Activated CD4-positive, alpha-beta T cell treated with anti-CD3 and anti-CD28 coated beads, Interleukin-2, amount 50 U/mL, for 4 hours (primary cell): ENCODE data around the gene KCNAB3.

ENCODE experiments used
- DNase-seq, 2 experiments: peaks; one replicate each; pipeline ENCODE4 v3.0.0-alpha.2; 2020

KCNAB3 gene

DNA sequence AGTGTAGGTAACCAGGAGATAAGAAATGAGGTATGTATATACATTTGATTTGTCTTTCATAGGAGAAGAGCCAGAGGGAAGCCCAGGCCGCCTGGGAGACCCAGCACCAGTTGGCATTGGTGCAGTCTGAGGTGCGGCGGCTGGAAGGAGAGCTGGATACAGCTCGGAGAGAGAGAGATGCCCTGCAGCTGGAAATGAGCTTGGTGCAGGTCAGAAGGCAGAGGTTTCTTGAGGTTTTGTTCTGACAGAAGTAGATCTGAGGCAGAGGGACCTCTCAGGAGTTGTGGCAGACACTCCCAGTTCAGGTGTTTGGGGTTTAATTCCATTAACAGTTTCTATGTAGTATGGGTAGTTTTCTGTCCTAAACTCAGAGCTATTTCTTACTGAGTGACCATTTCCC lies 10.4 kb upstream of the KCNAB3 start:
- no peak for DNase-seq

DNA sequence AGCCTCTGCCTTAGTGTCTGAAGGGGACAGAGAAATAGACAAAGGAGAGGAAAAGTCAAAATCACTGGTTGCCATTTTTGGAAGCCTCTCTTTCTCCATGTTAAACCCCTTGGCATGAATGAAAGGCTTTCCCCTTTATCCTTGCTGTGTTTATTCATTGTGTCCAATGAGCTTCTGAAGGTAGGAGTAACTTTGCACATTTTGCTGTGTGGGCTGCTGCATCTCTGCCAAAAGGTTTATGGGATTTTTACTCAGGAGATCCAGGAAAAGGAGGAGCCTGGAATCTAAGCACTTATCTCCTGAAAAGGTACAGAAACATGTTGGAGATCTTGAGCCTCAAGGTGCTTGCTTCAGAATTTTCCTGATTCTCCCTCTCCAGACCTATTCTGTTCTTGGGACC lies 6.2 kb upstream of the KCNAB3 start:
- no peak for DNase-seq

DNA sequence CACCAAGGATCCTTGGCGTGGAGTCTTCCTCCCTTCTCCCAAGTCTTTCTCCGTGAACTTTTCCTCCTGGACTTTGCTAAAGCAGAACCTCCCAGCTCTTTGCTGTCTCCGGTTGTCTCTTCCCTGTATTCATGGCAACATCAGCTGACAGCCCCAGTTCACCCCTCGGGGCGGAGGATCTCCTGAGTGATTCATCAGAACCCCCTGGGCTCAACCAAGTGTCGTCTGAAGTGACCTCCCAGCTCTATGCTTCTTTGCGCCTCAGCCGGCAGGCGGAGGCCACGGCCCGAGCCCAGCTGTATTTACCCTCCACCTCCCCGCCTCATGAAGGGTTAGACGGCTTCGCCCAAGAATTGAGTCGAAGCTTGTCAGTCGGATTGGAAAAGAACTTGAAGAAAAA lies 3.3 kb upstream of the KCNAB3 start:
- peak in 1 of 2 experiments; percentile 7 for DNase-seq

DNA sequence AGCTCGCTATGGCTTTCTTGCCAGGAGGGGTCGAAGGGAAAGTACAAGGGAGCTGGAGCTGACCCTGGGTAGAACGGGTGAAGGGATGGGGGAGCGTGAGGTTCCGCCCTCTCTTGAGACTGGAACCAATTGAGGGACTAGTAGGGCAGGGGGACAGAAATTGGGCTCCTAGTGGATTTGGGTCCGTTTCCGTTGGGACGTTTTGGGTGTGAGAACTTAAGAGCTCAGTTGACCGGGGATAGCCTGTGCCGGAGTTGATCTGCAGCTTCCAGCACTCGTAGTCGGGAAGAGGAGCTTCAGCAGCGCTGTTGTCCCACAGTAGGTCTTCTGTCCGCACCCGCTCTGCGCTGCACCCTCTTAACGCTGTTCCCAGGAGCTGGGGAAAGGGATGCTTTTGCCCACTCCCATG lies 2.8 kb upstream of the KCNAB3 start:
- DNase-seq, result peak in 1 of 2 experiments; percentile 7

DNA sequence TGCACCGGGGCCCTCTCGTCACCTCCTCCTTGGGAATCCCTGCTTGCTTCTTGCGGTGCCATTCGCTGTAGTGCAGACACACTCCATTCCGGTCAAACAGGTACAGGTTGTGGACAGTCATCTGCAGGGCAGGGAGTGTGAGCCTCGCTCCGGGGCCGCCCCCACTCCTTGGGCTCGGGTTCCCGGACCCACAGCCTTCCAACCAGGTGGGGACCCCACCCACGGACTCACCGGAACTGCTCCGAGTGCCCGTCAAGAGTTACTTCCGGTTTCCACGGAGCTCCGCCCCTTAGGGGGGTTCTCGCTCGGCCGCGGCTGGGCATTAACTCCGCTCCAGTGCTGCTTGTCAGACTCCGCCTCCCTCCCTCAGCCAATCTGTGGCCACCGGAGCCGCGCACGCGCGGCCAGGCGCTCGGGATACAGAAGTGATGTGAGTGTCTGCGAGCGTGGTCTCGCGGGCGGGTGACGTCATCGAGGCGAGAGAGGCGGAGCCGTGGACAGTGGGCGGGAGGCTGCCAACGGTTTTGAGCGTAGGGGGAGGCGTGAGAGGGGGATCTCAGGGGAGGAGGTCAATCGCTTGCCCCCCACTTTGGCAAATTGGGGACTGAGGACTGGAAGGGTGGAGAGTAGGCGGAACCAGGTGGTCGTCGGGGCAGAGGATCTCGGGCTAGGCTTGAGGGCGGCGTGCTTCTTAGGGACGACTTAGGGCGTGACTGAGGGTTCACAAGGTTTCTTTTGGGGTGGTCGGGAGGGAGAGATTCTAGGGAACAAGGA lies 2.2 kb upstream of the KCNAB3 start, which contains the start of the genes CNTROB and TRAPPC1:
TSS of gene CNTROB (plus strand) at position 498 of the 774 bp plus-strand sequence. CDS start 874 bp downstream, outside the sequence.
TSS of gene TRAPPC1 (minus strand) at position 238 of the 774 bp plus-strand sequence. CDS start at position 121, 117 bp downstream.
- peak; percentile 99 for DNase-seq

DNA sequence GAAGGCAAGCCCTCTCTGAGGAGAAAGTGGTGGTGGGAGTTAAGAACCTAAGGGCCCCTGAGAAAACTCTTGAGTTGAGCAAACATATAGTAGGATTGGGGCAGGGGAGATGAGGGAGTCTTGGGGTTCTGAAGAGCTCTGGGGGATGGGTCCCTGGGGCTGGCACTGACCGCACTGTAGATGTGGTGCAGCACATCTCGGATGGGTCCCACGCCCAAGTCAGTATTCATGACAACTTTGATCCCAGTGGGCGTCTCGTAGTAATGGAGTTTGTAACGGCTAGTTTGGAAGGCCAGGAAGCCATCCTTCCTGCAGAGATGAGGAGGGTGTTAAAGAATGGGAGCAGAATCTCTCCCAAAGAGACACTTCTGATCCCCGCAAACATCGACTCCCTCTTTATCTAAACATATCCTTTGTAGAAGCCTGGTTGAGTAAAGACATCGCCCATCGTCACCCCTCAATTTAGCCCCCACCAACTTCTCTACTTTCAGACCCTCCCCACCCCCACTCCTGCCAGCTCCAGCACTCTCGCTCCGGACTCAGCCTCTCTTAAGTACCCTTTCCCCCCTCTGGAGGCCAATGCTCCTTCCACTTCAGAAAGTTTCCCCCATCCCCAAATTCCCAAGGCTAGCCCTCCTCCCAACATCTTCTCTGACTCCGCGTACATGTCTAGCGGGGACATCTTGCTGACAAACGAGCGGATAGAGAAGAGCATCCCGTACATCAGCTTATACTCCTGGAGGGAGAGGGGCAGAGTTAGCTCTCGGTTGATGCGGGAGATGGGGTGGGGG lies 1.4 kb upstream of the KCNAB3 start:
- no peak for DNase-seq

DNA sequence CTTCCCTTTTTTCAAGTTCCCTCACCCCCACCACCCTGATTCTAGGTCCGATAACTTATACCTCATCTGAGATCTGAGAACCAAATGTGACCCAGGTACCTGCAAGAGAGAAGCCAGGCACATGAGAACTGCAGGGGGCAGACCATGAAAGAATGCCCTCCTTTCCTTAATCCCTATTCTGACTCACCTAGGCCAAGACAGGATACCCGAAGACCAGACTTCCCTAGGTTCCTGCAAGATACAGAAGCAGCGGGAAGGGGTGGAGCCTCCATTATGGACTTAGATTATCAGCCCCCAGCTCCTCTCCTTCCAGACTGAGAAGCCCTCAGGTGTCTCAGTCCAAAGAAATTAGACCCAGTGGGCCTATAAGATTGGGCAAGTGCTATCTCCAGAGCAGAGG lies 2.1 kb downstream of the KCNAB3 start:
- DNase-seq, result no peak

DNA sequence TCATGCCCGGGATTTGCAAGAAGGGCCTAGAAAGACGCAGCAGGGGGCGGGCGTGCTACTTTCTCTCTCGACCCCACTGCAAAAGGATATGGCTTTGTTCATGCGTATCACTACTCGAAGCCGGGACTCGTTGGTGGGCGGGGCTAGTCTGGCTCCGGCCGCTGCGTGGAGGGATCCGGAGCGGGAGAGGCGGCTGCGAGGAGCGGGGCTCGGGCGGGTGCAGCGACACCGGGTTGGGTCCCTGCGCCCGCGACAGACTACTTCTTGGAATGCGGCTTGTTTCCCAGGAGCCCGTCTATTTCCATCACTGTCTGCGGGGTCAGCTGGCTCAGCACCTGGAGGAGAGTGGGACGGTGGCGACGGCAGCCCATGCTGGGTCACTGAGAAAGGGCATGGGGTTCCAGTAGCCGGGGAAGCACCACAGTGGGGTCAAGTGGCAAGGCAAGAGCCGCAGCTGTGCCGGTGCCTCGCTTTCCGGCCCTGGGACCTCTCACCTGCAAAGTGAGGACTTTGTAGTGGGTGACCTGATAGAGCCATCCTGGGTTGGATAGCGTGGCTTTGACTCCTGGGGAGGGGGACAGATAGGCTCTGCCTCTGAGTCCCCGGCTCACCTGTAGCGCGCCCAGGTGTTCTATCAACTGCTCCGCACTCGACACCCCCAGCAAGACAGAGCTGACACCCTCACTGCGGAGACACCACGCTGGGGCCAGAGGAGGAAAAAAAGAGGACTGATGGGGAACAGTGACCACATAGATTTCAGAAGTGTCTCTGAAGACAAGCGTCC lies 6.6 kb downstream of the KCNAB3 start:
- peak; percentile 80 to 82 for DNase-seq

DNA sequence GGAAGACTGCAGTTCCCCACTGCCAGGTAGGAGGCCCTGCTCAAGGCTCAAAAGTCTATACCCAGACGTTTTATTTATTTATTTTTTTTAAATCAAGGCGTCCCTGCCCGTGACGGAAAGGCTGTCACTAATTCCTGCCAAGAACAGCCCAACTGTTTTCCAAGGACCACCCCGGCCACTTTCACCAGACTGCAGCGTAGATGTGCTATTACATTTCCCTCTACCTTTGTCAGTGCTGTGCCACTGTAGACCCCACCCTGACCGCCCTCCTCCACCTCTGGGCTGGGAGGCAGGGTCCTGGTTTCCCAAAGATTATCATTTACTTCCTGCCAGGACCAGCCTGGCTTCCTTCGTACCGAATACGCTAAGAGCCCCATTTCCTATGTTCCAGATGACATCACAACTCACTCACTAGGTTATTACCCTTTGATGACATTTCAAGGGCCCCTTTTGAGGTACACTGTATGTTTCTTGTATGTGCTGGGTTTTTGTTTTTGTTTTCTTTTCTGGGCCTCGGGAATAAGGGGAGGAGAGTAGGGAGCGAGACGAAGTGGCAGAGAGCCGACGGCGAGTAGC lies 7.3 kb downstream of the KCNAB3 start:
- no peak for DNase-seq

DNA sequence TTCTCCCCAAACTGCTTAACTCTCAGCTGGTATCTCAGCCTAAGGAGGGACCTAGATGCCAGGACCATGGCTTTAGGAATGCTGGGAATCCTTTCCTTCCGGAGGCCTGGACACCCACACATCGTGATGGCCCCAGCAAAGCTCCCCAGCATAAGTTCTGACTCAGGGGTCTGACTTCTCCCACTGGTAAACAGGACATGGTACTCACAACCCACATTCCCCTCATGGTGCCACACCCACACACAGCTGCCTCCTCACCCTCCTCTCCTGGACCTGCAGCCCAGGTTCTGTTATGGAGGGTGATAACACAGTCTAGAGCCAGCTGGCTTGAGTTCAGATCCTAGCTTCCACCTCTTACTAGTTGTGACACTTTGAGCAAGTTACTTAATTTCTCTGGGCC lies 12.8 kb downstream of the KCNAB3 start:
- DNase-seq, result no peak

DNA sequence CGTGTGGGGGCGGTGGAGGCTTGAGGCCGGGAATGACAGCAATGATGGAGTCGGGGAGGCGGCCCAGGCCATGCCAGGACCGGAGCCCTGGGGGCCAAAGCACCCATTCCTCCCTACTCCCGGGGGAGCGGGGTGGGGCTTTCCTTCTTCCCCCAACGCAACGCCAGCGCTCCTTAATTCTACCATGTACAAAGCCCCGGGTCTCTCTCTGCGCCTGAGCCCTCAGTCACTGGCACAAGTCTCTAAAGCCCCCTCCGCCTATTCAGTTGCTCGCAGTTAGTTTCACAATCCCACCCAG lies 13.3 kb downstream of the KCNAB3 start:
- DNase-seq, result no peak

DNA sequence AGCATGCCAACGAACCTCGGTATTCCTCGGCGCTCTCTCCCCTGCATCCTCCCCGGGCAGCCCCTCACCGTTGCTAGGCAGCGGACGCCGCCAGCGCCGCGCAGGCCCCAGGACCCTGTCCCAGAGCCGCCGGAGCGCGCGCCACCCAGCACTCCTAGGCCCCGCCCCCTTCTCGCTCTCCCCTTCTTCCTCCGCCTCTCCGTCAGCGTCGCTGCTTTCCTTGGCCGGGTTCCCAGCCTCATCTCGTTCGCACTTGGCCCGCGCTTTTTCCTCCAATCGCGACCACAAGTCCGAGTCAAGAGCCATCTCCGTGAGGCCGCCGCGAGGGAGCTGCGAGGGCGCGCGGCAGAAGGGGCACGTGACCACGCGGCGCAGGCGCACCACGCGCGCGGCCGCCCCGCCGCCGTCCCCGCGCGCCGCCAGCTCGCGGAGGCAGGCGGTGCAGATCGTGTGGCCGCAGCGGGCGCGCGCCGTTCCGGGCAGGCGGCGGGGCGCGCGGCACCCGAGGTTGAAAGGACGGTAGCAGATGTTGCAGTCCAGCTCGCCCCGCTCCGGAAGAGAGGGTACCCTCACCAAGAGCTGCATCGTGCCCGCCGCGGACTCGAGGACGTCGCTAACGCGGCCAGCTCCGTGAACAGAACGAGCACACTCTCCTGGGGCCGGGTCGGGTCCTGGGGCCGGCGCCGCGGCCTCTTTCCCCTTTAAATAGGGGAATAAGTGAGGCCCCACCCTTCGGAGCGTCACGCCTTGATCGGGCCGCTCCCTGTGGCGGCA lies 13.9 kb downstream of the KCNAB3 start, which contains the start of gene RNF227:
TSS of gene RNF227 (minus strand) at position 679 of the 774 bp plus-strand sequence. CDS start at position 585, 94 bp downstream.
- DNase-seq, result peak; percentile 72

DNA sequence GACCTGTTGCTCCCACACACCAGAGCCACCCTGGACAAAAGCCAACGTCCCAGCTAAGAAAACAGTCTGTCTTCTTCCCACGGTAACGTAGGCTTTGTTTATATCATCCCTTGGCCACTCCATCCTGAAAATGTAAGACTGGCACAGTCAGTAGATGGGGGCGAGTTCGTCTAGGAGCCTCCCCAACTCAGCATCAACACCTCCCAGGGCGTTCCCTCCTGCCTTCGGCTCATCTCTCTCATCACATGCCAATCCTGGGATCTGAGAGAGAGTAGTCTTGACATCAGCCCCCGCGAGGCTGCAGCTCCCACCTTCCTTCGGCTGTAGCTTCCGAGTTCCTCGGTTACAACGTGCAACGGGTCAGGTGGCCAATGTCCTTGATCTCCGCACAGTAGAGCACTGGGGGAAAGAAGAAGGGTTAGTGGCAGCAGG lies 14.5 kb downstream of the KCNAB3 start:
- no peak for DNase-seq

DNA sequence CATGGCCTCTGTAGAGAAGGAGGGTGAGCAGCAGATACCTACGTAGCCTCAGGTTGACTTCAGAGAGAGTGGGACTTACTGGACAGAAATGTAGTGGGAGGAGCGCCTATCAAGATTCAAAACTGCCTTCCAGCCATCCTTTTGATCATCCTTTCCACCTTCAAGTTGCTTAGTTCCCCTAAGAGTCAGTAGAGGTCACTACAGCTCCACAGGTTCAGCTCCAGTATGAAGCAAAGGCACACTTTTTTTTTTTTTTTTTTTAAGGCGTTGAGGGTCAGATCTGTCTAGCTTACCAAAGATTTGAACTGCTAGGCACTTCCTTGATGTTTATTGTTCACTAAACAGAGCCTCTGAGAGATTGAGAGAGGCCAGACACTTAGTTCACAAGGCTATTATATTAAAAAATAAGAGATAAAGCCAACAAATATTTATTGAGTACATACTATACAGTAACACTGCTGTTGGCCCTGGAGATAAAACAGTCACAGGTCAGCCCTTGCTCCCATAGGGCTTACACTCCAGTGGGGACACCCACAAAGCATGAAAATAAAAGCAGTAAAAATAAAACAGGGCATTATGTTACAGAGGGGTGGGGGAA lies 16.6 kb downstream of the KCNAB3 start:
- peak in 1 of 2 experiments; percentile 22 for DNase-seq

DNA sequence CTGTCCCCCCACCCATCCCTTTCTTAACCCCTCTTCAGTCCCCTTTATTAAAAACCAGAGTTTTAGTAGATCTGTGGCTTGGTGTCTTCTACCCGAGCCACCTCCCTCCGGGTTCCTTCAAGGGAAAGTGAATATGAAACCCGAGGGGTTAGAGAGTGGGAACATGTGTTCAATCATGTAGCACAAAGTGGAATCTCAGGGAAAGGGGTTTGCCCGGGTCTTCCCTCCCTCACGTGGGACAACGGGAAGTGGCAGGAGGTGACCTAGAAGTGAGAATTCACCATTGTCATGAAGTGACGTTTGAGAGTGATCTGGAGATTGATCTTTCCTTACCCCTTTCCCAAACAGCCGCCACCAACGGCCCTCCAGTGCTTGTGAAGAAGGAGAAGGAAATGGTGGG lies 18.5 kb downstream of the KCNAB3 start:
- DNase-seq, result no peak

DNA sequence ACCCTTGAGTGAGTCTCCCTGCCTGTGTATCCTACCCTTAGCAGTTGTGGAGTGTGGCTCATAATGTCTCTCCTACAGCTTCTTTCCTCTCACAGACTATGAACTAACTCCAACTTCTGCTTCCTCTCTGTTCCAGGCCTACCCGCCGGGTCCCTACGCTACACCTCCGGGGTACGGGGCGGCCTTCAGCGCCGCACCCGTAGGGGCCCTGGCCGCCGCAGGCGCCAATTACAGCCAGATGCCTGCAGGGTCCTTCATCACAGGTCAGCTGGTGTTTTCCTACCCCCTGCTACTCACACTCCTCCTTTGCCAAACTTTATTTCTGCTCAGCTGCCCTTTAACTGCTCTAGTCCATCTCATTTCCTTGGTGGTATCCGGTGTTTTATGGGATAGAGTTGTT lies 18.9 kb downstream of the KCNAB3 start:
- no peak for DNase-seq

DNA sequence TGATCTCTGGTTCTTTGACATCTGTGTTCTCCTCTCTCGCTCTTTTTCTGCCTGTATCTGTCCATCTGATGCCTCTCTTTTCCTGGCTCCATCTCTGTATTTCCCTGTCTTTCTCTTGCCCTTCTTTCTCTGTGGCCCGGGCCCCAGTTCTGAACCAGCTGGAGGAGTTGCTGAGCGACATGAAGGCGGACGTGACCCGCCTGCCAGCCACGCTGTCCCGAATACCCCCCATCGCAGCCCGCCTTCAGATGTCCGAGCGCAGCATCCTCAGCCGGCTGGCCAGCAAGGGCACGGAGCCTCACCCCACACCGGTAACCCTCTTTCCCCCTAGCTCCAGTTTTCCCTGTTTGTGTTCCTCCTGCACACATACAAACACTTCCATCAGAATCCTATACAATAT lies 19.4 kb downstream of the KCNAB3 start:
- DNase-seq, result no peak

DNA sequence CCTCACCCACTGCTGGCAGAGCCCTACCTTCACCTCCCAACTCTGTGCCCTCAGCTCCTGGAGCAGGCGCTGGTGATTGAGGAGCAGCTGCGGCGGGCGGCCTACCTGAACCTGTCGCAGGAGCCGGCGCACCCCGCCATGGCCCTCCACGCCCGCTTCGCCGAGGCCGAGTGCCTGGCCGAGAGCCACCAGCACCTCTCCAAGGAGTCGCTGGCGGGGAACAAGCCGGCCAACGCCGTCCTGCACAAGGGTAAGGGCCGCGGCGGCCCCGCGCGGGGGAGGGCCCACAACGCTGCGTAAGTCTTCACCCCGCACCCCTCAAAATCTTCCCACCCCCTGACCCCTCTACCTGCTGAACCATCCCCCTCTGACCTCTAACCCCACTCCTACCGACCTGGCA lies 20.6 kb downstream of the KCNAB3 start:
- no peak for DNase-seq

DNA sequence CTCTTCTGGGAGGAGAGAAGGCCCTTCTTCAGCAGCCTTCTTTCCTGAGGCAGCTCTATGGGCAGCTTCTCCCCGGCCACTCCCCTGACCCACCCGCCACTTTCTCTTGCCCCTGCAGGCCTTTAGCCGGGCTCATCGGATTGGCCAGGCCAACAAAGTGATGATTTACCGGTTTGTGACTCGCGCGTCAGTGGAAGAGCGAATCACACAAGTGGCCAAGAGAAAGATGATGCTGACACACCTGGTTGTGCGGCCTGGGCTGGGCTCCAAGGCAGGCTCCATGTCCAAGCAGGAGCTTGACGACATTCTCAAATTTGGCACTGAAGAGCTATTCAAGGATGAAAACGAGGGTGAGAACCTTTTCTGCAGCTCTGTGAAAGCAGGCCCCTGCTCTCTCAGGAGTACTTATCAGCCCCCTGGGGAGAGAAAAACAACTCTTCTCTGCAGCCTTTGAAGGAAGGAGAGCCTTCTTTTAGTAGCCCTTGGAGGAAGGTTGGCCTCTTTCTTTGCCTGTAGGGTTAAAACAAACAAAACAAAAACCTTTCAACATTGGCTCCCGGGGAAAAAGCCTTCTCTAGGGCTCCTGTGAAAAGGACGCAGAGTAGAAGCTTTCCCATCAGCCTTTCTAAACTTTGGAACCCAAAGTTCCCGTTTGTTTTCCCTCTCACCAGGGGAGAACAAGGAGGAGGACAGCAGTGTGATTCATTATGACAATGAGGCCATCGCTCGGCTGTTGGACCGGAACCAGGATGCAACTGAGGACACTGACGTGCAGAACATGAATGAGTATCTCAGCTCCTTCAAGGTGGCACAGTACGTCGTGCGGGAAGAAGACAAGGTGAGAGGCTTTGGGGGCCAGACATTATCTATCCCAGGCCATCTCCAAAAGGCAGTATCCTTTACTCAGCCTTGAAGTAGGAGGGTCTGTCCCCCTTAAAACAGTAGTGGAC lies 26.2 kb downstream of the KCNAB3 start:
- no peak for DNase-seq

DNA sequence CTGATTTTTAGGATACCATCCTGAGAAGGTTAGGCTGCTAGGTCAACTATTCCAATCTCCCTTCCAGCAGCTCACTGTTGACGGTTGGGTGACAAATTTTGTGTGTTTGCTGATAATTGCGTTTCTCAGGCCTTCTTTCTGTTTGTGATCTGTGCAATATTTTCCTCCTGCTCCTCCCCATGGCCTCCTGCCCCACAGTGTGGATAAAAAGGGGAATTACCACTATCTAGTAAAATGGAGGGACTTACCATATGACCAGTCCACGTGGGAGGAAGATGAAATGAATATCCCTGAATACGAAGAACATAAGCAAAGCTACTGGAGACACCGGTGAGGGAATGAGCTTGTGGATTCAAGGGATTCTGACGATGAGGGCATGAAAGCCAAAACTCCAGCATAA lies 31.9 kb downstream of the KCNAB3 start:
- DNase-seq, result no peak
